HEK293T (cell line): Measurements from ENCODE around the gene KDM6A.
"Not testable (repeated sequence)": the region's sequence is repeated elsewhere in the genome, so short reads cannot be mapped to it uniquely, and the experiment has no call there.

Experiments used
- CTCF ChIA-PET: fragments of 350-600 bp; formaldehyde crosslinking; extraction: SDS; loops from one replicate; lab custom pipeline; 2021; ENCODE audit warnings: antibody characterized with exemption, inconsistent platforms; lab: Yijun Ruan, JAX
- POLR2A ChIA-PET: fragments of 350-600 bp; formaldehyde crosslinking; extraction: SDS; loops from one replicate; lab custom pipeline; 2020; ENCODE audit warnings: antibody characterized with exemption, inconsistent platforms; lab: Yijun Ruan, JAX
- DNase-seq: peaks from one replicate; pipeline ENCODE4 v3.0.0; 2012; ENCODE audit warnings: mixed read lengths; ENCODE audit errors: extremely low spot score
- ARNT ChIP-seq: fragments of 450-650 bp; IDR thresholded peaks from 2 replicates; pipeline ENCODE4 v1.6.1; 2017; ENCODE audit warnings: mild to moderate bottlenecking
- BHLHE40 ChIP-seq: fragments of 450-650 bp; IDR thresholded peaks from 2 replicates; pipeline ENCODE4 v1.6.1; 2016; ENCODE audit warnings: mild to moderate bottlenecking, moderate library complexity, borderline replicate concordance
- CTBP1 ChIP-seq: fragments of 450-650 bp; IDR thresholded peaks from 2 replicates; pipeline ENCODE4 v1.6.1; 2016; ENCODE audit warnings: borderline replicate concordance
- ELF4 ChIP-seq: fragments of 450-650 bp; IDR thresholded peaks from 2 replicates; pipeline ENCODE4 v1.6.1; 2017; ENCODE audit warnings: antibody characterized with exemption
- FOXA1 ChIP-seq: fragments of 450-650 bp; IDR thresholded peaks from 2 replicates; pipeline ENCODE4 v1.6.1; 2016; ENCODE audit warnings: mild to moderate bottlenecking
- FOXK2 ChIP-seq: fragments of 450-650 bp; IDR thresholded peaks from 2 replicates; pipeline ENCODE4 v1.6.1; 2016; ENCODE audit warnings: mild to moderate bottlenecking
- FOXM1 ChIP-seq: fragments of 450-650 bp; IDR thresholded peaks from 2 replicates; pipeline ENCODE4 v1.6.1; 2017; ENCODE audit warnings: mild to moderate bottlenecking, borderline replicate concordance
- HDGF ChIP-seq: fragments of 450-650 bp; IDR thresholded peaks from 2 replicates; pipeline ENCODE4 v1.6.1; 2017; ENCODE audit warnings: antibody characterized with exemption, borderline replicate concordance
- L3MBTL2 ChIP-seq: fragments of 450-650 bp; conservative IDR thresholded peaks from 2 replicates; pipeline ENCODE4 v1.6.1; 2016; ENCODE audit warnings: mild to moderate bottlenecking
- LEF1 ChIP-seq: fragments of 450-650 bp; IDR thresholded peaks from 2 replicates; pipeline ENCODE4 v1.6.1; 2017; ENCODE audit warnings: mild to moderate bottlenecking, borderline replicate concordance
- NFRKB ChIP-seq: fragments of 450-650 bp; IDR thresholded peaks from 2 replicates; pipeline ENCODE4 v1.6.1; 2016; ENCODE audit warnings: mild to moderate bottlenecking, moderate library complexity
- PKNOX1 ChIP-seq: fragments of 450-650 bp; IDR thresholded peaks from 2 replicates; pipeline ENCODE4 v1.6.1; 2016
- SP1 ChIP-seq: fragments of 450-650 bp; IDR thresholded peaks from 2 replicates; pipeline ENCODE4 v1.6.1; 2017
- SUZ12 ChIP-seq: fragments of 450-650 bp; IDR thresholded peaks from 2 replicates; pipeline ENCODE4 v1.6.1; 2016; ENCODE audit warnings: mild to moderate bottlenecking
- TARDBP ChIP-seq: fragments of 450-650 bp; IDR thresholded peaks from 2 replicates; pipeline ENCODE4 v1.6.1; 2016
- ZNF384 ChIP-seq: fragments of 450-650 bp; IDR thresholded peaks from 2 replicates; pipeline ENCODE4 v1.6.1; 2016

Gene KDM6A

GRCh38 chrX:44843753-44844152 is 29.2 kb upstream of the KDM6A start, which contains the start of gene DUSP21:
Gene DUSP21 (plus strand): TSS chrX:44844021. CDS start chrX:44844133, 112 bp downstream.
- TF ChIP-seq FOXA1 = no peak
- TF ChIP-seq NFRKB = no peak
- no peak for TF ChIP-seq ZNF384
- TF ChIP-seq LEF1 = no peak
- TF ChIP-seq FOXM1 = no peak
- no peak for TF ChIP-seq SUZ12
- TF ChIP-seq ELF4 = no peak
- no peak for TF ChIP-seq BHLHE40
- TF ChIP-seq FOXK2 = no peak
- ChIA-PET CTCF (no interaction called here), POLR2A (no interaction called here)
- no peak for DNase-seq

DNA sequence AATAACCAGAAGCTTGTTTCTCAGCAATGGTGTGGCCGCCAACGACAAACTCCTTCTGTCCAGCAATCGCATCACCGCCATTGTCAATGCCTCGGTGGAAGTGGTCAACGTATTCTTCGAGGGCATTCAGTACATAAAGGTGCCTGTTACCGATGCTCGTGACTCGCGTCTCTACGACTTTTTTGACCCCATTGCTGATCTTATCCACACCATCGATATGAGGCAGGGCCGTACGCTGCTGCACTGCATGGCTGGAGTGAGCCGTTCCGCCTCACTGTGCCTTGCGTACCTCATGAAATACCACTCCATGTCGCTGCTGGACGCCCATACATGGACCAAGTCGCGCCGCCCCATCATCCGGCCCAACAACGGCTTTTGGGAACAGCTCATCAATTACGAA is 28.8 kb upstream of the KDM6A start:
- no peak for TF ChIP-seq ZNF384
- no peak for TF ChIP-seq NFRKB
- TF ChIP-seq ELF4 = no peak
- TF ChIP-seq PKNOX1 = no peak
- TF ChIP-seq BHLHE40 = no peak
- TF ChIP-seq LEF1 = no peak
- TF ChIP-seq ARNT = no peak
- TF ChIP-seq SP1 = no peak
- no peak for DNase-seq
- ChIA-PET CTCF (no interaction called here), POLR2A (no interaction called here)

DNA sequence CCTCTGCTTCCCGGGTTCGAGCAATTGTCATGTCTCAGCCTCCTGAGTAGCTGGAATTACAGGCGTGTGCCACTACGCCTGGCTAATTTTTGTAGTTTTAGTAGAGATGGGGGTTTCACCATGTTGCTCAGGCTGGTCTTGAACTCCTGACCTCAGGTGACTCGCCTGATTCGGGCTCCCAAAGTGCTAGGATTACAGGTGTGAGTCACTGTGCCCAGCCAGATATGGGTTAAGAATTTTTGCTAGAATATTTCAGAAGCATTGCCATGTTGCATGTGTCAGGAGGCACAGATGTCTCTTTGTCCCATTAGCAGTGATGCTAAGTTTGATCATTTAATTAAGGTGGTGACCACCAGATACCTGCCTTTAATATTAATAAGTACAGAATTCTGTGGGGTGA is 22.1 kb upstream of the KDM6A start:
- DNase-seq, POLR2A ChIA-PET, CTCF ChIA-PET: not testable (repeated sequence)

- TF ChIP-seq NFRKB = no peak
- POLR2A ChIA-PET = no interaction called here
- CTCF ChIA-PET = no interaction called here
- no peak for DNase-seq
Observed at GRCh38 chrX:44871114-44871645, 1.8 kb upstream of the KDM6A start.

DNA sequence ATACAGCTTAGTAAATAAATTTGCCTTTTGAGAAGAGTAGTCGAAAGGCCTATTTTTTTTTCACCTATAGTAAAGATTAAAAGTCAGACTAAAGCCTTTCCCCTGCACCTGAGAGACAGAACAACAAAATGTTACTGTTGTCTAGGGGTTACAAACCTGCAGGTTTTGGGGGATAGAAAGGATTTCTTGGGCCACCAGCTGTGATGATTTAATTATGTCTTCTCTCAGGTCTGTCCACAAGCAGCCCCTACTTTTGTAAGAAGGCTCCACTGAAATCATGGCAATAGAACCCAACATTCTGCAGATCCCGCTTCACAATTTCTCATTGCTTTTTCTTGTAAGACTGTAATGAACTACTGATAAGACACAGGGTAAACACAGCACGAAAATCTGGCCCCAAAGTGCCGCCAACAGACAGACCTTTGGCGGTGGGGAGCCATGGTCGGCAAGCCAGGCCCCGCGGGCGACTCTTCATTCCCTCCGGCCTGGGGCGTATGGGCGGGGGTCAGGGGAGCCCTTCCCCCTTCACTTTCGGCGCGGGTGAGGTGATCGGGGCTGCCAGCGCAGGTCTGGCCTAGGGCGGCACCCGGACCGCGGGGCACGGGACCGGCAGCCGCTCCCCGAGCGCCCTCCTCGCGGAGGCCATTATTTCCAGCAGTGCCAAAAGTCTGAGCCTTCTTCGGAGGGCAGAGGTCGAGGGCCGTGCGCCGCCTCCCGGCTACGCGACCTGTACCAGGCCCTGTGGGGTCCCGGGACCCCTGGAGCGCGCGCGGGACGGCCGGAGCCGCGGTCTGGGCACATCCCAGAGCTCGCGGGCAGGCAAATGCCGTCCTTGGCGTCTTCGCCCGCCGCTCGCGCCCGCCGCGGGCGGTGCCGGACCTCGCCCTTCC is 812 bp upstream of the KDM6A start:
- TF ChIP-seq ZNF384 (no peak), PKNOX1 (no peak), FOXA1 (no peak), SUZ12 (no peak), NFRKB (no peak), LEF1 (no peak), CTBP1 (no peak), FOXK2 (no peak), TARDBP (no peak), BHLHE40 (no peak), L3MBTL2 (no peak), SP1 (no peak), FOXM1 (no peak), HDGF (no peak), ARNT (no peak), ELF4 (no peak)
- no peak for DNase-seq
- ChIA-PET POLR2A (interaction anchor here (0.6 to 1.0 kb wide), 10 partner anchors 10 to 156 kb away, joined by 3 to 5 read pairs (median 3); no protein-coding TSS in a partner anchor), CTCF (no interaction called here)

DNA sequence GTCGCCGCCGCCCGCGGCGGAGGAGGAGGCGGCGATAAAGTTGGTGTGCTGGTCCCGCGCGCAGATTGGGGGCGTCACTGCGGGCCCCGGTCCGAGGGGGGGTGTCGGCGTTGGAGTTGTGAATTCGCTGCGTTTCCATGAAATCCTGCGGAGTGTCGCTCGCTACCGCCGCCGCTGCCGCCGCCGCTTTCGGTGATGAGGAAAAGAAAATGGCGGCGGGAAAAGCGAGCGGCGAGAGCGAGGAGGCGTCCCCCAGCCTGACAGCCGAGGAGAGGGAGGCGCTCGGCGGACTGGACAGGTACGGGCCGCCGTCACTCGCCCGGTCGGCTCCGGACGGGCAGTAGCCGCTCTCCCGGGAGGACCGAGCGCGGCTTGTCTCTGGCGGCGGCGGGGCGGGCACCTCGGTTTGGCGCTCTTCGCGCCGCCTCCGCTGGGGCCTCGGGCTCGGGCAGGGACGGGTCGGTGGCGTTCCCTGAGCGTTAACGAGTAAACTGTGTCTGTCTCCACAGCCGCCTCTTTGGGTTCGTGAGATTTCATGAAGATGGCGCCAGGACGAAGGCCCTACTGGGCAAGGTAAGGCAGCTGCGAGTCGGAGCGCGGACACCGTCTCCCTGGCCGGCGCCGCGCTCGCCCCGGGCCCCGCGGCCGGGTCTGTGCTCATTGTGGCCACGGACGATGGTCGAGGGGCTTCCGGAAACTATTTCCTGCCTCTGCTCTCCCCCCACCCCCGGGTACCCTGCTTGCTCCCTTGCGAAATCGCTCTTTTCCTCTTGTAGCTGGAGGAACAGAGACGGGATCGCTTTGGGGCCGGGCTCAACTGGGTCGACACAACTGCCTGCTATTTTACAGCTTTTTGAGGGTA is 658 bp downstream of the KDM6A start:
- POLR2A ChIA-PET = interaction anchor here (0.6 to 1.0 kb wide), 10 partner anchors 9 to 333 kb away, joined by 3 to 5 read pairs (median 3); no protein-coding TSS in a partner anchor
- CTCF ChIA-PET = no interaction called here
- TF ChIP-seq SP1 (no peak), TARDBP (no peak), FOXK2 (no peak), PKNOX1 (no peak), LEF1 (no peak), FOXM1 (no peak), ELF4 (no peak), FOXA1 (no peak), ZNF384 (no peak), CTBP1 (no peak), HDGF (no peak), NFRKB (no peak)
- DNase-seq = peak; percentile 38
